Mesendoderm (in vitro differentiated cells): Measurements from ENCODE around the gene RSBN1.
"Not testable (repeated sequence)": the region's sequence is repeated elsewhere in the genome, so short reads cannot be mapped to it uniquely, and the experiment has no call there.

Experiments
- DNase-seq: peaks from one replicate; pipeline ENCODE4 v3.0.0; 2013
- H2AK5ac ChIP-seq: 2 replicates; pipeline ENCODE4 v1.6.1; 2013; ENCODE audit warnings: low read length, inconsistent platforms
- H2BK120ac ChIP-seq: 2 replicates; pipeline ENCODE4 v1.6.1; 2013; ENCODE audit warnings: low read depth, mild to moderate bottlenecking, low read length, moderate library complexity, mixed read lengths
- H2BK15ac ChIP-seq: replicated peaks from 2 replicates; pipeline ENCODE4 v1.6.1; 2013; ENCODE audit warnings: low read depth, mild to moderate bottlenecking, moderate library complexity
- H2BK5ac ChIP-seq: 2 replicates; pipeline ENCODE4 v1.6.1; 2013; ENCODE audit warnings: low read length, inconsistent platforms
- H3K18ac ChIP-seq: 2 replicates; pipeline ENCODE4 v1.6.1; 2013; ENCODE audit warnings: mild to moderate bottlenecking, low read length, mixed read lengths
- H3K23ac ChIP-seq: one replicate; pipeline ENCODE4 v1.6.1; 2013; ENCODE audit warnings: low read length
- H3K27ac ChIP-seq: 2 replicates; pipeline ENCODE4 v1.5.1; 2013; ENCODE audit warnings: low read depth, mild to moderate bottlenecking, inconsistent platforms, low read length, moderate library complexity
- H3K27me3 ChIP-seq: 2 replicates; pipeline ENCODE4 v1.6.1; 2013; ENCODE audit warnings: low read length, control low read depth, mild to moderate bottlenecking, inconsistent platforms; ENCODE audit not compliant: insufficient read depth, poor library complexity
- H3K36me3 ChIP-seq: 2 replicates; pipeline ENCODE4 v1.6.1; 2013; ENCODE audit warnings: low read length, inconsistent platforms; ENCODE audit not compliant: control insufficient read depth, insufficient read depth
- H3K4ac ChIP-seq: one replicate; pipeline ENCODE4 v1.6.1; 2013; ENCODE audit warnings: low read depth, mild to moderate bottlenecking, low read length, moderate library complexity
- H3K4me1 ChIP-seq: 2 replicates; pipeline ENCODE4 v1.6.1; 2013; ENCODE audit warnings: low read depth, low read length, inconsistent platforms; ENCODE audit not compliant: control insufficient read depth
- H3K4me2 ChIP-seq: 2 replicates; pipeline ENCODE4 v1.6.1; 2013; ENCODE audit warnings: low read length
- H3K4me3 ChIP-seq: 2 replicates; pipeline ENCODE4 v1.5.1; 2013; ENCODE audit warnings: mild to moderate bottlenecking, low read length
- H3K56ac ChIP-seq: one replicate; pipeline ENCODE4 v1.6.1; 2013; ENCODE audit warnings: low read length
- H3K79me1 ChIP-seq: 2 replicates; pipeline ENCODE4 v1.6.1; 2013; ENCODE audit warnings: low read length, inconsistent platforms
- H3K79me2 ChIP-seq: 2 replicates; pipeline ENCODE4 v1.6.1; 2013; ENCODE audit warnings: mild to moderate bottlenecking, low read length; ENCODE audit not compliant: control insufficient read depth, insufficient read depth
- H3K9ac ChIP-seq: 2 replicates; pipeline ENCODE4 v1.6.1; 2013; ENCODE audit warnings: low read length, inconsistent platforms
- H4K5ac ChIP-seq: one replicate; pipeline ENCODE4 v1.6.1; 2013; ENCODE audit warnings: low read length
- H4K8ac ChIP-seq: one replicate; pipeline ENCODE4 v1.6.1; 2013; ENCODE audit warnings: low read depth, mild to moderate bottlenecking, control low read depth, low read length, moderate library complexity
- WGBS: extraction: QIAGEN DNeasy Blood & Tissue Kit; methylation state at CpG from one replicate; pipeline ENCODE4 v1.1.7; 2013; ENCODE audit warnings: low lambda C conversion rate, missing lambda C conversion rate; ENCODE audit not compliant: insufficient coverage; ENCODE audit errors: extremely low coverage; 5-methylcytosine and 5-hydroxymethylcytosine counted together

Gene RSBN1

GRCh38 chr1:113717506-113717905, 94.8 kb downstream of the RSBN1 start:
- no CpG with 5 or more reads among the region's 6 CpGs for WGBS
- DNase-seq, H2BK5ac ChIP-seq, H3K36me3 ChIP-seq, H4K5ac ChIP-seq, H3K79me1 ChIP-seq, H3K27ac ChIP-seq, H3K79me2 ChIP-seq, H2BK15ac ChIP-seq, H3K4ac ChIP-seq, H3K27me3 ChIP-seq, H3K56ac ChIP-seq, H2BK120ac ChIP-seq, H3K4me1 ChIP-seq, H3K9ac ChIP-seq, H4K8ac ChIP-seq, H2AK5ac ChIP-seq, H3K23ac ChIP-seq, H3K18ac ChIP-seq, H3K4me3 ChIP-seq, H3K4me2 ChIP-seq: not testable (repeated sequence)

- DNase-seq: peak; percentile 54
- H3K36me3 ChIP-seq: peaks cover 2% of the 10 kb centered on the region
- no peaks in the 10 kb centered on the region for H3K79me1 ChIP-seq
- H3K27me3 ChIP-seq: no peaks in the 10 kb centered on the region
- H4K5ac ChIP-seq: no peak overlapping the region
- no peaks in the 10 kb centered on the region for H3K79me2 ChIP-seq
- H3K9ac ChIP-seq: no peak overlapping the region
- H3K4me1 ChIP-seq: no peaks in the 10 kb centered on the region
- H3K4me2 ChIP-seq: no peak overlapping the region
- H3K27ac ChIP-seq: no peak overlapping the region
- H3K23ac ChIP-seq: no peak overlapping the region
- no peak overlapping the region for H3K18ac ChIP-seq
- no CpG with 5 or more reads among the region's 3 CpGs for WGBS
- no peak overlapping the region for H2AK5ac ChIP-seq
- no peak overlapping the region for H2BK120ac ChIP-seq
- no peak overlapping the region for H2BK15ac ChIP-seq
- H3K4ac ChIP-seq: no peak overlapping the region
- no peak overlapping the region for H2BK5ac ChIP-seq
- no peak overlapping the region for H4K8ac ChIP-seq
- no peak overlapping the region for H3K56ac ChIP-seq
- no peak overlapping the region for H3K4me3 ChIP-seq
Measured at GRCh38 chr1:113714606-113715269, 97.5 kb downstream of the RSBN1 start.
